ENCODE measurements around the gene ABHD6.

DNA sequence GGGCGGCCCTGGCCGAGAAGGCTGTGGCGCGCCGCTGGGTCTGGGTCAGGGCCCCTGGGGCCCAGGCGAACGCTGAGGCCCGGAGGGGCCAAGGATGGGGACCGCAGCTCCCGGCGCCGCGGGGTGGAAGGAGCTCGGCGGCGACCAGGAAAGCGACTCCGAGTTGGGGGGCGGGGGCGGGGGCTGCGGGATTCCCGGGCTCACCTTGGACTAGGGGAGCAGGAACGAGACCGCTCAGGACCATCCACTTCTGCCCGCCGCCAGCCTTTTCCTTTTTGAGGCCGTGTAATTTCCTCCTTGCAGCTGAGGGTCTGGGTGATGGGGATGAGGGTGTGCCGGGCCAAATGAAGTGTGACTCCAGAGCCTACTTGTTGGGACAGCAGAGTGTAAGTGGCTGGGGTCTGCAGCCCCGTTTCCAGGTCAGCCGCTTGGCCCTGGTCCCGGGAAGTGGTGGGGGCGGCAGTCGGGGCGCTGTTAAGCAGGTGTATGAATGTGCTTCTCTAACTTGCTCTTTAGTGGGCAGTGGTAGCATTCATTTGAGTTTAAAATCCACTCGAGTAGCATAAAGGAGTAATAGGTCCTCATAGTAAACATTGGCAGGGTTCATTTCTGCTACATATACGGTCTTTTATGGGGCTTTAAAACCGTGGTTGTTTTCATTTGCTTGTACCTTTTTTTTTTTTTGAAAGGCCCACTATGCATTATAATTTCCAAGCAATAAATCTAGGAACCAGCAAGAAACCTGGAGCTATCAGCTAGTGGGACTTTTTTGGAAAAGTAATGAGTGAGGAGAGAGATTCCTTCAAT is 95.8 kb downstream of the ABHD6 start:
- TF ChIP-seq, protein P1, sequence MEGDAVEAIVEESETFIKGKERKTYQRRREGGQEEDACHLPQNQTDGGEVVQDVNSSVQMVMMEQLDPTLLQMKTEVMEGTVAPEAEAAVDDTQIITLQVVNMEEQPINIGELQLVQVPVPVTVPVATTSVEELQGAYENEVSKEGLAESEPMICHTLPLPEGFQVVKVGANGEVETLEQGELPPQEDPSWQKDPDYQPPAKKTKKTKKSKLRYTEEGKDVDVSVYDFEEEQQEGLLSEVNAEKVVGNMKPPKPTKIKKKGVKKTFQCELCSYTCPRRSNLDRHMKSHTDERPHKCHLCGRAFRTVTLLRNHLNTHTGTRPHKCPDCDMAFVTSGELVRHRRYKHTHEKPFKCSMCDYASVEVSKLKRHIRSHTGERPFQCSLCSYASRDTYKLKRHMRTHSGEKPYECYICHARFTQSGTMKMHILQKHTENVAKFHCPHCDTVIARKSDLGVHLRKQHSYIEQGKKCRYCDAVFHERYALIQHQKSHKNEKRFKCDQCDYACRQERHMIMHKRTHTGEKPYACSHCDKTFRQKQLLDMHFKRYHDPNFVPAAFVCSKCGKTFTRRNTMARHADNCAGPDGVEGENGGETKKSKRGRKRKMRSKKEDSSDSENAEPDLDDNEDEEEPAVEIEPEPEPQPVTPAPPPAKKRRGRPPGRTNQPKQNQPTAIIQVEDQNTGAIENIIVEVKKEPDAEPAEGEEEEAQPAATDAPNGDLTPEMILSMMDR (conservative IDR thresholded peaks at IDR 0.05) = no peak; the same call in 1 of the 2 replicates
- TF ChIP-seq EZH2 (IDR thresholded peaks at IDR 0.05; ENCODE audit: low read depth) = no peak
